ENCODE results near the gene RUNX3. TPM values are rescaled to one million over a fixed set of nuclear protein-coding genes. Genes with fewer than 3 reads are reported as not detected.

The RUNX3 gene
- total and polyA plus RNA-seq, 2 donors (not counting 3 experiments of a cell fraction or from before 2014, with no cell fraction given) = not detected

- H3K9me3 ChIP-seq (replicated peaks; ENCODE audit: control insufficient read depth, insufficient read depth, low read length) = no peaks in the 10 kb centered on the region
- DNase-seq (ENCODE audit: low read depth, low spot score) (no peak), FAIRE-seq (no peak)
- H3K27ac ChIP-seq (ENCODE audit: insufficient read depth, low read depth, low read length) = no peak overlapping the region
- dilution Hi-C loops (cut with MboI; ENCODE audit: extremely low pct_ligation_motif_present, low sequenced_read_pairs) (no loop called here), intact Hi-C loops (cut with micrococcal nuclease) (no loop called here)
- no peak overlapping the region for H3K4me2 ChIP-seq (ENCODE audit: insufficient read depth, low read length)
- no TSS peak for BruUV-seq (replicated peaks)
- H3K4me3 ChIP-seq (replicated peaks in 1 of 3; ENCODE audit: insufficient read depth in 1 of 3, low read depth in 1 of 3, low read length in 3 of 3) = no peak overlapping the region
- H3K9me1 ChIP-seq (replicated peaks; ENCODE audit: control insufficient read depth, extremely low read depth, insufficient read depth, low read length) = no peaks in the 10 kb centered on the region
- no peak overlapping the region for H3K9ac ChIP-seq (replicated peaks; ENCODE audit: extremely low read depth, insufficient read depth, low read length)
- TF ChIP-seq EZH2 (IDR thresholded peaks at IDR 0.05; ENCODE audit: borderline replicate concordance, low read depth, low read length, severe bottlenecking) = no peak
- TF ChIP-seq FOS (IDR thresholded peaks at IDR 0.05; ENCODE audit: borderline replicate concordance, insufficient read depth, low read length) = no peak
- no peak for TF ChIP-seq CTCF (IDR thresholded peaks at IDR 0.05; ENCODE audit: extremely low read depth in 1 of 2, insufficient read depth in 1 of 2, low read depth in 1 of 2, low read length in 2 of 2)
- no peak for TF ChIP-seq MAX (IDR thresholded peaks at IDR 0.05; ENCODE audit: insufficient read depth, insufficient read length)
- TF ChIP-seq GATA2 (IDR thresholded peaks at IDR 0.05; ENCODE audit: insufficient read depth, insufficient read length, low read depth, low read length) = no peak
- no peak for TF ChIP-seq JUN (IDR thresholded peaks at IDR 0.05; ENCODE audit: borderline replicate concordance, insufficient read depth, insufficient read length, low read depth)
- TF ChIP-seq POLR2A (IDR thresholded peaks at IDR 0.05; ENCODE audit: low read depth, low read length) = no peak
- TF ChIP-seq POLR2AphosphoS5 (IDR thresholded peaks at IDR 0.05; ENCODE audit: insufficient read depth, low read depth, low read length) = no peak
- no peak for TF ChIP-seq MYC (IDR thresholded peaks at IDR 0.05; ENCODE audit: low read depth, low read length)
- H3K4me1 ChIP-seq (ENCODE audit: control insufficient read depth, extremely low read depth, insufficient read depth, low read length) = no peaks in the 10 kb centered on the region
- H3K79me2 ChIP-seq (ENCODE audit: control insufficient read depth, insufficient read depth, low read length) = no peaks in the 10 kb centered on the region
- peaks cover 23 to 29% of the 10 kb centered on the region in 2 experiments for H3K27me3 ChIP-seq (ENCODE audit: control insufficient read depth in 2 of 2, insufficient read depth in 2 of 2, low read length in 2 of 2)
- H4K20me1 ChIP-seq (replicated peaks; ENCODE audit: control insufficient read depth, extremely low read depth, insufficient read depth, low read length) = no peaks in the 10 kb centered on the region
- H2AFZ ChIP-seq (ENCODE audit: low read depth, low read length) = no peak overlapping the region
- ChIA-PET POLR2A (no interaction called here), CTCF (no interaction called here)
- no peaks in the 10 kb centered on the region for H3K36me3 ChIP-seq (ENCODE audit: control insufficient read depth in 2 of 2, extremely low read depth in 1 of 2, insufficient read depth in 2 of 2, low read length in 2 of 2)
Measured at GRCh38 chr1:24878045-24878444, 52.0 kb downstream of the RUNX3 start.
